ENCODE measurements around the gene RAD51B.
"Not testable (repeated sequence)": the region's sequence is repeated elsewhere in the genome, so short reads cannot be mapped to it uniquely, and the experiment has no call there.

The RAD51B gene

DNA sequence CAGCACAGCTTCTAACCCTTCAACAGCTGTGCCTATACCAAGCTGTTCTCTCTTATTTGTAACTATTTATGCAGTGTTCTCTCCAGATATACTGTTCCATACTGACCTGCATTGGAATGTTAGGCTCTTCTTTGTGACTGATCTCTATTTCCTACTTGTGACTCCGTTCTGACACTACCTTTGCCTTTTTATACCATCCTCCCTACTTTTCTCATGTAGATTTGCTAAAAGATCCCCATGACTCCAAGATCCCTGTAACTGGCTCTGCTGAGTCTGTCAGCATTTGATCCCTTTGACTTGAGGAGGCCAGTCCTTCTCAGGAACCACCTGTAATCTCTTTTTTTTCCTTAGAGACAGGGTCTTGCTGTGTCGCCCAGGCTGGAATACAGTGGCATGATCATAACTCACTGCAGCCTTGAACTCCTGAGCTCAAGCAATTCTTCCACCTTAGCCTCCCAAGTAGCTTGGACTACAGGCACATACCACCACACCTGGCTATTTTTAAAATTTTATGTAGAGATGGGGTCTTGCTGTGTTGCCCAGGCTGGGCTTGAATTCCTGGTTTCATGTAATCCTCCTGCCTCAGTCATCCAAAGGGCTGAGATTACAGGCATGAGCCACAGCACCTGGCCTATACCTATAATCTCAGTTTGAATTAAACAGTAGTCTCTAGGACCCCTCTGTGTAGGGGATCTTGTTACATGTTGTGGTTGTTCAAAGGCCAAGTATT lies 605.0 kb downstream of the RAD51B start:
- TF ChIP-seq, protein P1, sequence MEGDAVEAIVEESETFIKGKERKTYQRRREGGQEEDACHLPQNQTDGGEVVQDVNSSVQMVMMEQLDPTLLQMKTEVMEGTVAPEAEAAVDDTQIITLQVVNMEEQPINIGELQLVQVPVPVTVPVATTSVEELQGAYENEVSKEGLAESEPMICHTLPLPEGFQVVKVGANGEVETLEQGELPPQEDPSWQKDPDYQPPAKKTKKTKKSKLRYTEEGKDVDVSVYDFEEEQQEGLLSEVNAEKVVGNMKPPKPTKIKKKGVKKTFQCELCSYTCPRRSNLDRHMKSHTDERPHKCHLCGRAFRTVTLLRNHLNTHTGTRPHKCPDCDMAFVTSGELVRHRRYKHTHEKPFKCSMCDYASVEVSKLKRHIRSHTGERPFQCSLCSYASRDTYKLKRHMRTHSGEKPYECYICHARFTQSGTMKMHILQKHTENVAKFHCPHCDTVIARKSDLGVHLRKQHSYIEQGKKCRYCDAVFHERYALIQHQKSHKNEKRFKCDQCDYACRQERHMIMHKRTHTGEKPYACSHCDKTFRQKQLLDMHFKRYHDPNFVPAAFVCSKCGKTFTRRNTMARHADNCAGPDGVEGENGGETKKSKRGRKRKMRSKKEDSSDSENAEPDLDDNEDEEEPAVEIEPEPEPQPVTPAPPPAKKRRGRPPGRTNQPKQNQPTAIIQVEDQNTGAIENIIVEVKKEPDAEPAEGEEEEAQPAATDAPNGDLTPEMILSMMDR (IDR thresholded peaks at IDR 0.05; ENCODE audit: low read depth, low read length): no peak
- H3K4me3 ChIP-seq (ENCODE audit: low read depth, low read length): no peak overlapping the region

- no peak overlapping the region for H3K4me3 ChIP-seq (ENCODE audit: low read depth, low read length)
- TF ChIP-seq, protein P1 (IDR thresholded peaks at IDR 0.05; ENCODE audit: low read depth, low read length): no peak
Measured at GRCh38 chr14:68426661-68427549, 607.3 kb downstream of the RAD51B start.

GRCh38 chr14:68427550-68427890 lies 607.9 kb downstream of the RAD51B start:
- no peak overlapping the region for H3K4me3 ChIP-seq (ENCODE audit: low read depth, low read length)
- TF ChIP-seq, protein P1 (IDR thresholded peaks at IDR 0.05; ENCODE audit: low read depth, low read length): no peak

DNA sequence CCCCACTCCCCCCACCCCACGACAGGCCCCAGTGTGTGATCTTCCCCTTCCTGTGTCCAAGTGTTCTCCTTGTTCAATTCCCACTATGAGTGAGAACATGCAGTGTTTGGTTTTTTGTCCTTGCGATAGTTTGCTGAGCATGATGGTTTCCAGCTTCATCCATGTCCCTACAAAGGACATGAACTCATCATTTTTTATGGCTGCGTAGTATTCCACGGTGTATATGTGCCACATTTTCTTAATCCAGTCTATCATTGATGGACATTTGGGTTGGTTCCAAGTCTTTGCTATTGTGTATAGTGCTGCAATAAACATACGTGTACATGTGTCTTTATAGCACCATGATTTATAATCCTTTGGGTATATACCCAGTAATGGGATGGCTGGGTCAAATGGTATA lies 609.3 kb downstream of the RAD51B start:
- not testable (repeated sequence) for H3K4me3 ChIP-seq (ENCODE audit: low read depth, low read length)

- not testable (repeated sequence) for H3K4me3 ChIP-seq (ENCODE audit: low read depth, low read length)
Measured at GRCh38 chr14:68434173-68434572, 614.6 kb downstream of the RAD51B start.

GRCh38 chr14:68435631-68436030 lies 616.1 kb downstream of the RAD51B start:
- H3K4me3 ChIP-seq (ENCODE audit: low read depth, low read length): not testable (repeated sequence)

DNA sequence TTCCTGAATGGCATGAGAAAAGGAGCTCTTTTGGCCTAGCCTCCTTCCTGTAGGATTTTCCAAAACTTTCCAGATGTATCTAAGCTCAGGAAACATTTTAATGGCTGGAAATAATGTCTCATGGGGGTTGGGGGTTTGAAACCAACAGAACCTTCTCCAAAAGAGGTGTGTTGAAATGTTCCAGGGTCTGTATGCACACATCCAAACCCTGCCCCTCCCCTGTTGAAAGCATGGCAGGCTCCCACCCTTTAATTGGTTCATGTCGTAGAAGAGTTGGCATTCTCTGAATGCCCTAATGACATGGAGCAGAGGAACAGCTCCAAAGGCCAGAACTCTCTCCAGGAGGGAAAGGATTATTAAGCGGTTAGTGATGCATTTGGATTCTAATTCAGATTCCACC lies 620.1 kb downstream of the RAD51B start:
- H3K4me3 ChIP-seq (ENCODE audit: low read depth, low read length): no peak overlapping the region
- TF ChIP-seq, protein P1 (IDR thresholded peaks at IDR 0.05; ENCODE audit: low read depth, low read length): no peak

DNA sequence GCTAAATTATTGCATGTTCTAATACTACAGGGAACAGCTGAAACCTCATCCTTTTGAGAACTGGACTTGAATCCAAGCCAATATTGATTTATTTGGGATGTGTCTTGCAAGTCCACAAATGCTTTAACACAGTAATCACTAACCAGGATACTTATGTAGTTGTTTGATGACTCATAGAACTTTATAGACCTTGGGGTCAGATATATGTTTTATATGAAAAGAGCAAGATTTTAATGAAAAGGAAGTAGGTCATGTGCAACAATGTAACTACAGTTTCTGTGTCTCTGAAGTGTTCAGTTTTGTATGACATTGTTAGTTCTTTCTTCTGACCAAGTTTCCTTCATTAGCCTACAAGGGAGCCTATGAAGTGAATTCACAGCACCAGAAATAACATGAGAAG lies 621.2 kb downstream of the RAD51B start:
- no peak overlapping the region for H3K4me3 ChIP-seq (ENCODE audit: low read depth, low read length)
- TF ChIP-seq, protein P1 (IDR thresholded peaks at IDR 0.05; ENCODE audit: low read depth, low read length): no peak

DNA sequence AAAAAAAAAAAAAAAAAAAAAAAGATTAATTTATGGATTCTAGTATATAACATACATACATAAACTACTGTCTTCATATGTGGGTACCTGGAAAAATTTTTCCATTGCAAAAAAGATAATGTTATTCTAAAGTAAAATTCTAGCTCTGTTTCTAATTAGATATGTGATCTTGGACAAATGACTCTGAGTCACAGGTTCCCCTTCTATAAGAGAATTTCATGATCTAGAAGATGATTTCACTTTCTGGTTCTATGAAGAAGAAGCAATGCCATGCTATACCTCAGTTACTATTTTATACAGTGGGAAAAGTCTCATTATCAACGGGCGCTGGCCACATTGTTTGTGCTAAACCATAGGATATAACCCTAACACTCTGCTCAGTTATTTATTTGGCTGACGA lies 622.0 kb downstream of the RAD51B start:
- TF ChIP-seq, protein P1 (IDR thresholded peaks at IDR 0.05; ENCODE audit: low read depth, low read length): no peak
- H3K4me3 ChIP-seq (ENCODE audit: low read depth, low read length): no peak overlapping the region
